Stimulated activated CD4-positive, alpha-beta T cell treated with anti-CD3 and anti-CD28 coated beads, Interleukin-1b, Interleukin-23, amount 100 ng/mL, for 48 hours (primary cell): ENCODE data around the gene KCNH2.

ENCODE experiments used
- DNase-seq: peaks from one replicate; pipeline ENCODE4 v3.0.0-alpha.2; 2020

The KCNH2 gene

GRCh38 chr7:150973571-150974451, 4.3 kb downstream of the KCNH2 start:
- DNase-seq, result no peak

- DNase-seq, result no peak
Measured at GRCh38 chr7:150972741-150973140, 5.4 kb downstream of the KCNH2 start.

DNA sequence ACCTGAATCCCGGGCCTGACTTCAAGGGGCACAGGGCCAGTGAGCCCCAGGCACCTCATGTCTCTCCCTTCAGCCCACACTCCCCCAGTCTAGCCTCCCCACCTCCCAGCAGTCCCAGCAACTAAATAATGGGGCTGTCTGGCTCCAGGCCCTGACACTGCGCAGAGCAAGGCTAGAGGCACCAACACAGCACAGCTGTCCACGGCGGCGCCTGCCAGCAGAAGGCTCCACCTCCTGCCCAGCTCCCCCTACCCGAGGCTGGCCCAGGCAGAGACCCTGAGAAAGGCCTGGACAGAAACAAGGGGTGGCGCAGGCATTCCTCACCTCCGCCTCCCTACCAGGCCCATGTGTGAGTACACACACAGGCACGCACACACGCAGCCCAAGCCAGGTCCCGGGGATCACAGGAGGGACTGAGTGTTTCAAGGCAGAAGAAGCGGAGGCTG, 6.1 kb downstream of the KCNH2 start:
- no peak for DNase-seq

DNA sequence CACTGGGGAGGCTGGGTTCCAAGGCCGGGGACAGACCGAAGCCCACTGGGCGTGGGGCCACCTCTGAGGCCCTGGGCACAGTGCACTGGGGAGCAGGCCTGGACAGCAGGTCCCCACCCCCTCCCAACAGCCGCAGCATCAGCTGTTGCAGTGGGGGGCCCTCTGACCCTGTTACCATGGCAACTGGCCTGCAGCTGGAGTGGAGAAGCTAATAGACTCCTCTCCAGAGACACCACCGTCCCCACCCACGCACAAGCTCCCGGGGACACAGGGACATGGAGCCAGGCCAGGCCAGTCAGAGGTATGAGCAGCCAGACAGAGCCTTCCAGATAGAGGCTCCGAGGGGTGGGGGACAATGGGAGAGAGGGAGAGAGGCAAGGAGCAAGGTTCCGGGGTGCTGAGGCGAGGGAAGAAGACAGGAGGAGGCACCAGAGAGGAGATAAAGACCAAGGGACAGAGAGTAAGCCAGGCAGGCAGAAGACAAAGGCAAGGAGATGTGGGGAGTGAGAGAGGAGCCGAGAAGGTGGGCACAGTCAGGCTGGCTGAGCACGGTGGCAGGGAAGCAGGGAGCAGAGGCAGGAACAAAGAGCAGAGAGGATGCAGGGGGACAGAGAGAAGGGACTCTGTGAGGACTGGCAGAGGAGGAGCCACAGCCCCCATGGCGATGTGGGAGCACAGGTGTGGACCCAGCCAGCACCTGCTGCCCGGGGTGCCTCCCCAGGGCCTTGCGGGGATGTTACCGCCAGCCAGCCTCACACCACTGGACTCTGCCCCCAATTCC, 6.7 kb downstream of the KCNH2 start:
- DNase-seq, result no peak

- no peak for DNase-seq
Measured at GRCh38 chr7:150970424-150970823, 7.7 kb downstream of the KCNH2 start.

GRCh38 chr7:150969475-150969874, 8.6 kb downstream of the KCNH2 start:
- DNase-seq, result no peak

DNA sequence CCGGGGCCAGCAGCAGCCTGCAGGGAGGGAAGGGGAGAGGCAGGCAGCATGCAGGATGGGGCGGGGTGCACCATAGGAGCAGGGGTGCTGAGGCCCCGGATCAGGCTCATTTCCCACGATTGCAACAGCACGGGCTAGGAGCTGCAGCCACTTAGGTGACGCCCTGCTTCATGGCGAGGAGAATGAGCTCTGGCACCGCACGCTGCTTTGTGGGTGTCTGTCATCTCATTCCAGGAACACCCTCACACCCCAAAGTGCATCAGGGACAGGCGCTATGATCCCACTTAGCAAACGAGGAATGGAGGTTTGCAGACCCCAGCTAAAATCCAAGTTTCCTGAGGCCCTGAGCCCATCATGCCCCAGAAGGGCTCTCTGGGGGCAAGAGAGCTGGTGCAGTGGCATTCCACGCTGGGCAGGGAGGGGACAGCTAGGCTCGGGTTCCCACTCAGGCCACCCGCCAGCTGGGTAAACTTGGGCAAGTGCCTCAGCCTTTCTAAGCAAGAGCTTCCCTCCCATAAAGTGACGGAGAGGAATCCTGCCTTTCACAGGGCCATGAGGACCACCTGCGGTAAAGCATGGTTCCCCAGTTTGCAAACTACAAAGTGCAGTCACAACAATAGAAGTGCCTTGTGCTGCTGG, 9.3 kb downstream of the KCNH2 start:
- DNase-seq, result no peak

GRCh38 chr7:150968056-150968733, 9.9 kb downstream of the KCNH2 start:
- DNase-seq, result no peak

GRCh38 chr7:150967349-150967748, 10.8 kb downstream of the KCNH2 start:
- no peak for DNase-seq

DNA sequence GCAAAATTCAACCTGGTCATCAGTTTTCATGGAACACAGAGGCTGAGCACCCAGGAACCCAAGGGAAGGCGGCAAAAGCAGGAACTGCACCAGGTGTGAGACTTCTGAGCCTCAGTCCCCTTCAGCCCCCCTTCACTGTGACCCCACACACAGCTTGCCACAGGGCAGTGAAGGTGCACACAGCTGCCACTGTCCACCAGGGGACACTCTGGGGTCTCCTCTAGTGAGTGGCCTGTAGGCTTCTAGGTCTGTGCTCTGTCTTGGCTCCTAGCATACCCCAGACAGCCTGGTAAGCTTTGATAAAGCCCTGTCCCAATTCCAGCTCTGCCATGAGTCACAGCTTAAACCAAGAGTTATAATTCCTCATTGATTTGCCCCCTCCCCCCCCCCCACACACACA, 12.1 kb downstream of the KCNH2 start:
- DNase-seq, result no peak

- no peak for DNase-seq
Measured at GRCh38 chr7:150965273-150965830, 12.8 kb downstream of the KCNH2 start.

- no peak for DNase-seq
Measured at GRCh38 chr7:150964593-150965111, 13.5 kb downstream of the KCNH2 start.

DNA sequence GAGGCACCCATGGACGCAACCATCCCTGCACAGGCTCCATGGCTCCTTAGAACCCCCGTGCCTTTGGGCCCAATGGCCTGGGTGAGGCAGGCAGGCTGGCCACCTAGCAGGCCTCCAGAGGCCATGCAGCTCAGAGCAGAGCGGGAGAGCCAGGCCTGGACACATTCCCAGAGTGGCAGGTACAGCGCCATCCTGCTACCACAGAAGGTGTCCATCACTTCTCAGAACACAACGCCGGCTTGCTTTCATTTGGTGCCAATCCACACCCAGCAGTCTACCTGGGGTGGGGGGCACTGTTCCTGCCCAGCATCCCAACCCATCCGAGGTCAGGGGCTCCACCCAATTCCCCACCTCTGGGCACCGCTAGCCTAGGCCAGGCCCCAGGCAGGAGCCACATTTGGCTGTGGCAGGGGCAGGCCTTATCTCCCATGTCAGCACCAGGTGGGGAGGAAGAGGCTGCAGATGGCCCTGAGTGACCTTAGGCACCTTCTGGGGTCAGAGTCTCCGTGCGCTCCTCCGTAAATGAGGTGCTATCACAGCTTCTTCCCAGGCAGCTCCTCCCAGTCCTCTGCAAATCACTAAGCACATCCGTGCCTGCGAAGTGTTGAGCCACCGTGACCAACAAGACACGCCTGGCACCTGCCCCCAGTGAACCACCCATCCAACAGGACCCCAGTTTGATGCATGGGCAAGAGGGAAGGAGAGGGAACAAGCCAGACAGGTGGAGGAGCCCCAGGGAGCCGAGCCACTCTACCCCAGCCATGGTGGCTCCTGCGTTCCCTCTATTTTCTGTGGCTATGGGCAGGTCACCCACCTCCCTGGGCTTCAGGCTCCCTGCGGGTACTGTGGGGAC, 14.2 kb downstream of the KCNH2 start:
- no peak for DNase-seq

- peak; percentile 53 for DNase-seq
Measured at GRCh38 chr7:150962553-150963399, 15.3 kb downstream of the KCNH2 start.

DNA sequence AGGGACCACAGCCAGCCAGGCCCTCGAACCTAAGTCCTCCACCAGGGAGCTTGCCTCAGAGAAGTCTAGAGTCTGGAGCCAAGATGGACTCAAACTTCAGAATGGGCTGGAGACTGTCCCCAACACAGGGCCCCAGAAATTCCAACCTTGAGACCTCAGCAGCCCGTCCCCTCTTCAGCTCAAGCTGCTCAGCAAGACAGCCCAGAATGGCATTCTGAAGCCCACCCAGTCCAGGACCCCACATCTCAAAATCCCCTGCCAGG, 15.9 kb downstream of the KCNH2 start:
- no peak for DNase-seq

- no peak for DNase-seq
Measured at GRCh38 chr7:150961510-150962289, 16.4 kb downstream of the KCNH2 start.

- no peak for DNase-seq
Measured at GRCh38 chr7:150959739-150960734, 18.1 kb downstream of the KCNH2 start.

DNA sequence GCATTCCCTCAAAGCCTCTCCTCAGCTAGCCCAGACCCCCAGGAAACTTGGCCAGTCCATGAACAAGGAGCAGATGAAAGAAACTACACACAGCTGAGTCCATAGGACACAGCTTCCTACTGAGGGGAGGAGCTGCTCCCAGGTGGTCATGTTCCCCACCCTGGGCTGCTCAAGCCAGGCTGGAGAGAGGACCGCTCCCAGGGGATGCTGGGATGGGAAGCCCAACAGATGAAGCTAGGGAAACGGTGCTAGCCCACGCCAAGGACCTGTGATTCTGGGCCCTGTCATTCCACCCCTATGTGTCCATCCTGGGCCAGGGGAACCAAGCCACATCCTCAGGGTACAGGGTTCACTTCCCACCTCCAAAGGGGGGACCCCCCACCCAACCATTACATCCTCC, 19.0 kb downstream of the KCNH2 start:
- DNase-seq, result no peak

DNA sequence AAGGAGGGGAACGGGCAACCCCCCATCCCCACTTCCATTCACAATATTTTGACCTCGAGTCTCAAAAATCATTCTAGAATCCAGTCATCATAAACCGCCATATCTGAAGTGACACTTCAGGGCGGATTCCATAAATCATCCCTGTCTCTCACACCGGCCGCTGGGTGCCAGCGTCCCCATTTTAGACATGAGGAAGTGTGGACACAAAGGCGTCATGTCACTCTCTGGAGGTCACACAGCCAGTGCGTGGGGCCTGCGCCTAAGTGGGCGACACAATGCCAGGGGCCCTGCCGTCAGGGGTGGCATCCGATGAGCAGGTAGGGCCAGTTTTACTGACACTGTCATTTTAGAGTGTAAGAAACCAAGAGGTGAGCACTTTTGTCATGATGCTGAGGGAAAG, 19.5 kb downstream of the KCNH2 start:
- no peak for DNase-seq
